ENCODE measurements around the gene EIF2B2. TPM values are rescaled to one million over a fixed set of nuclear protein-coding genes. Genes with fewer than 3 reads are reported as not detected.

Gene EIF2B2
- total RNA-seq, 1 donor from 2014 or later: 37.7 TPM

- Histone ChIP-seq H4K20me1 (ENCODE audit: insufficient read depth, low read length) (no peaks in the 10 kb centered on the region), H2AFZ (ENCODE audit: low read depth, low read length) (no peak overlapping the region), H3K4me2 (ENCODE audit: low read length) (no peak overlapping the region), H3K4me1 (ENCODE audit: insufficient read depth, low read length) (peaks cover 23% of the 10 kb centered on the region), H3K36me3 (ENCODE audit: insufficient read depth, low read length) (no peaks in the 10 kb centered on the region), H3K79me2 (ENCODE audit: insufficient read depth, low read length) (no peaks in the 10 kb centered on the region), H3K9ac (ENCODE audit: low read length) (no peak overlapping the region), H3K27me3 (ENCODE audit: insufficient read depth, low read length) (no peaks in the 10 kb centered on the region), H3K4me3 (ENCODE audit: insufficient read depth, low read depth, low read length) (no peak overlapping the region), H3K9me3 (ENCODE audit: insufficient read depth, low read depth, low read length) (no peaks in the 10 kb centered on the region), H3K27ac (ENCODE audit: low read depth, low read length) (no peak overlapping the region)
- H3K36me3 Mint-ChIP-seq (ENCODE audit: low read depth, unreplicated experiment): no peaks in the 10 kb centered on the region
- FAIRE-seq (no peak), DNase-seq (ENCODE audit: low read depth) (no peak)
- TF ChIP-seq EZH2 (IDR thresholded peaks at IDR 0.05; ENCODE audit: insufficient read depth, low read length) (no peak), CTCF (IDR thresholded peaks at IDR 0.05; ENCODE audit: insufficient read depth, low read depth, low read length) (no peak)
- H3K4me3 Mint-ChIP-seq (ENCODE audit: unreplicated experiment): no peak overlapping the region
- H3K27me3 Mint-ChIP-seq (ENCODE audit: low read depth, unreplicated experiment): peaks cover 4% of the 10 kb centered on the region
- peaks cover 9% of the 10 kb centered on the region for H3K4me1 Mint-ChIP-seq (ENCODE audit: low read depth, unreplicated experiment)
- no peak overlapping the region for H3K27ac Mint-ChIP-seq (ENCODE audit: unreplicated experiment)
- no peaks in the 10 kb centered on the region for H3K9me3 Mint-ChIP-seq (ENCODE audit: unreplicated experiment)
Measured at GRCh38 chr14:74982661-74983060, 20.1 kb upstream of the EIF2B2 start.

GRCh38 chr14:74983343-74983742, 19.4 kb upstream of the EIF2B2 start:
- H3K4me1 Mint-ChIP-seq (ENCODE audit: low read depth, unreplicated experiment): peaks cover 14% of the 10 kb centered on the region
- H3K9me3 Mint-ChIP-seq (ENCODE audit: unreplicated experiment): no peaks in the 10 kb centered on the region
- Histone ChIP-seq H3K27me3 (ENCODE audit: insufficient read depth, low read length) (no peaks in the 10 kb centered on the region), H3K27ac (ENCODE audit: low read depth, low read length) (no peak overlapping the region), H3K4me1 (ENCODE audit: insufficient read depth, low read length) (peaks cover 28% of the 10 kb centered on the region), H3K4me3 (ENCODE audit: insufficient read depth, low read depth, low read length) (no peak overlapping the region), H3K9me3 (ENCODE audit: insufficient read depth, low read depth, low read length) (no peaks in the 10 kb centered on the region), H3K79me2 (ENCODE audit: insufficient read depth, low read length) (no peaks in the 10 kb centered on the region), H3K4me2 (ENCODE audit: low read length) (no peak overlapping the region), H3K36me3 (ENCODE audit: insufficient read depth, low read length) (no peaks in the 10 kb centered on the region), H4K20me1 (ENCODE audit: insufficient read depth, low read length) (no peaks in the 10 kb centered on the region), H2AFZ (ENCODE audit: low read depth, low read length) (no peak overlapping the region), H3K9ac (ENCODE audit: low read length) (no peak overlapping the region)
- no peak overlapping the region for H3K27ac Mint-ChIP-seq (ENCODE audit: unreplicated experiment)
- FAIRE-seq (no peak), DNase-seq (ENCODE audit: low read depth) (no peak)
- H3K27me3 Mint-ChIP-seq (ENCODE audit: low read depth, unreplicated experiment): peaks cover 4% of the 10 kb centered on the region
- H3K36me3 Mint-ChIP-seq (ENCODE audit: low read depth, unreplicated experiment): no peaks in the 10 kb centered on the region
- H3K4me3 Mint-ChIP-seq (ENCODE audit: unreplicated experiment): no peak overlapping the region
- no peak for TF ChIP-seq EZH2 (IDR thresholded peaks at IDR 0.05; ENCODE audit: insufficient read depth, low read length)
- TF ChIP-seq CTCF (IDR thresholded peaks at IDR 0.05; ENCODE audit: insufficient read depth, low read depth, low read length): no peak

- no peak for DNase-seq (ENCODE audit: low read depth)
- no peak overlapping the region for H3K4me2 ChIP-seq (ENCODE audit: low read length)
- FAIRE-seq: no peak
- peaks cover 25% of the 10 kb centered on the region for H3K4me1 ChIP-seq (ENCODE audit: insufficient read depth, low read length)
- H3K36me3 ChIP-seq (ENCODE audit: insufficient read depth, low read length): no peaks in the 10 kb centered on the region
- H3K4me3 ChIP-seq (ENCODE audit: insufficient read depth, low read depth, low read length): no peak overlapping the region
- H3K79me2 ChIP-seq (ENCODE audit: insufficient read depth, low read length): no peaks in the 10 kb centered on the region
- H3K4me3 Mint-ChIP-seq (ENCODE audit: unreplicated experiment): no peak overlapping the region
- H3K36me3 Mint-ChIP-seq (ENCODE audit: low read depth, unreplicated experiment): no peaks in the 10 kb centered on the region
- H3K4me1 Mint-ChIP-seq (ENCODE audit: low read depth, unreplicated experiment): peaks cover 15% of the 10 kb centered on the region
- no peak overlapping the region for H3K27ac ChIP-seq (ENCODE audit: low read depth, low read length)
- H2AFZ ChIP-seq (ENCODE audit: low read depth, low read length): no peak overlapping the region
- TF ChIP-seq CTCF (IDR thresholded peaks at IDR 0.05; ENCODE audit: insufficient read depth, low read depth, low read length) (no peak), EZH2 (IDR thresholded peaks at IDR 0.05; ENCODE audit: insufficient read depth, low read length) (no peak)
- H3K9ac ChIP-seq (ENCODE audit: low read length): no peak overlapping the region
- no peak overlapping the region for H3K27ac Mint-ChIP-seq (ENCODE audit: unreplicated experiment)
- H3K27me3 Mint-ChIP-seq (ENCODE audit: low read depth, unreplicated experiment): no peaks in the 10 kb centered on the region
- H3K27me3 ChIP-seq (ENCODE audit: insufficient read depth, low read length): no peaks in the 10 kb centered on the region
- H3K9me3 ChIP-seq (ENCODE audit: insufficient read depth, low read depth, low read length): no peaks in the 10 kb centered on the region
- no peaks in the 10 kb centered on the region for H3K9me3 Mint-ChIP-seq (ENCODE audit: unreplicated experiment)
- no peaks in the 10 kb centered on the region for H4K20me1 ChIP-seq (ENCODE audit: insufficient read depth, low read length)
Measured at GRCh38 chr14:74984236-74985027, 18.3 kb upstream of the EIF2B2 start.

Data from astrocyte (in vitro differentiated cells and primary cell).